ENCODE results near the gene TBC1D5.
"Not testable (repeated sequence)": the region's sequence is repeated elsewhere in the genome, so short reads cannot be mapped to it uniquely, and the experiment has no call there.

Gene TBC1D5

GRCh38 chr3:17133632-17134545 lies 608.5 kb downstream of the TBC1D5 start:
- Histone ChIP-seq H3K4me3 (ENCODE audit: low read length) (no peak overlapping the region), H3K27ac (ENCODE audit: low read length) (no peak overlapping the region), H3K9me3 (ENCODE audit: control insufficient read depth, insufficient read depth, low read length) (no peaks in the 10 kb centered on the region), H3K27me3 (ENCODE audit: control insufficient read depth, insufficient read depth, low read length) (no peaks in the 10 kb centered on the region), H3K36me3 (ENCODE audit: control insufficient read depth, insufficient read depth, low read length) (no peaks in the 10 kb centered on the region), H3K4me1 (ENCODE audit: control insufficient read depth, insufficient read depth, low read length) (no peaks in the 10 kb centered on the region)
- DNase-seq (ENCODE audit: low read depth, low spot score), result no peak
- no CpG with 5 or more reads among the region's 19 CpGs for WGBS (ENCODE audit: insufficient coverage, insufficient read length)

DNA sequence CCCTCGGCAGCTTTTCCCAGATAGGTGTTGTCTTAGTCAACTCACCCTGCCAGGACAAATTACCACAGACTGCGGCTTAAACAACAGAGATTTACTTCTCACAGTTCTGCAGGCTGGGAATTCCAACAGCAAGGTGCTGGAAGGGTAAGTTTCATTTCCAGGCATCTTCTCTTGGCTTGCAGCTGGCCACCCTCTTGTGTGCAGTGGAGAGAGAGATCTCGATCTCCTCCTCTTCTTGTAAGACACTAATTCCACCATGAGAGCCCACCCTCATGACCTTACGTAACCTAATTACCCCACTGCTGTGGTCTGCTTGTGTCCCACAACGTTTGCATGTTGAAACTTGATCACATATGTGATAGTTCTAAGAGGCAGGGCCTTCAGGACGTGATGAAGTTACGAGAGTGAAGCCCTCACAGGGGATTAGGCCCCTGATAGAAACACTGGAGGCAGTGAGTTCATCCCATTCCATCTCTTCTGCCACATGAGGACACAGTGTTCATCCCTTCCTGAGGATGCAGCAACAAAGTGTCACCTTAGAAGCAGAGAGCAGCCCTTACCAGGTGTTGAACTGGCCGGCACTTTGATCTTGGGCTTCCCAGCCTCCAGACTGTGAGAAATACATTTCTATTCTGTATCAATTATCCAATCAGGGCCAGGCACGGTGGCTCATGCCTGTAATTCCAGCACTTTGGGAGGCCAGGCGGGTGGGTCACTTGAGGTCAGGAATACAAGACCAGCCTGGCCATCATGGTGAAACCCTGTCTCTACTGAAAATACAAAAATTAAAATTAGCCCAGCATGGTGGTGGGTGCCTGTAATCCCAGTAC lies 609.9 kb downstream of the TBC1D5 start:
- no peaks in the 10 kb centered on the region for H3K27me3 ChIP-seq (ENCODE audit: control insufficient read depth, insufficient read depth, low read length)
- no peaks in the 10 kb centered on the region for H3K36me3 ChIP-seq (ENCODE audit: control insufficient read depth, insufficient read depth, low read length)
- no peak for DNase-seq (ENCODE audit: low read depth, low spot score)
- no peaks in the 10 kb centered on the region for H3K4me1 ChIP-seq (ENCODE audit: control insufficient read depth, insufficient read depth, low read length)
- H3K9me3 ChIP-seq (ENCODE audit: control insufficient read depth, insufficient read depth, low read length), result no peaks in the 10 kb centered on the region
- H3K27ac ChIP-seq (ENCODE audit: low read length), result no peak overlapping the region
- no peak overlapping the region for H3K4me3 ChIP-seq (ENCODE audit: low read length)
- no CpG with 5 or more reads among the region's 10 CpGs for WGBS (ENCODE audit: insufficient coverage, insufficient read length)

GRCh38 chr3:17130956-17131355 lies 611.5 kb downstream of the TBC1D5 start:
- H3K4me3 ChIP-seq (ENCODE audit: low read length), result no peak overlapping the region
- no peaks in the 10 kb centered on the region for H3K27me3 ChIP-seq (ENCODE audit: control insufficient read depth, insufficient read depth, low read length)
- no CpG with 5 or more reads among the region's 3 CpGs for WGBS (ENCODE audit: insufficient coverage, insufficient read length)
- DNase-seq (ENCODE audit: low read depth, low spot score), result no peak
- H3K4me1 ChIP-seq (ENCODE audit: control insufficient read depth, insufficient read depth, low read length), result no peaks in the 10 kb centered on the region
- no peak overlapping the region for H3K27ac ChIP-seq (ENCODE audit: low read length)
- no peaks in the 10 kb centered on the region for H3K36me3 ChIP-seq (ENCODE audit: control insufficient read depth, insufficient read depth, low read length)
- H3K9me3 ChIP-seq (ENCODE audit: control insufficient read depth, insufficient read depth, low read length), result no peaks in the 10 kb centered on the region

DNA sequence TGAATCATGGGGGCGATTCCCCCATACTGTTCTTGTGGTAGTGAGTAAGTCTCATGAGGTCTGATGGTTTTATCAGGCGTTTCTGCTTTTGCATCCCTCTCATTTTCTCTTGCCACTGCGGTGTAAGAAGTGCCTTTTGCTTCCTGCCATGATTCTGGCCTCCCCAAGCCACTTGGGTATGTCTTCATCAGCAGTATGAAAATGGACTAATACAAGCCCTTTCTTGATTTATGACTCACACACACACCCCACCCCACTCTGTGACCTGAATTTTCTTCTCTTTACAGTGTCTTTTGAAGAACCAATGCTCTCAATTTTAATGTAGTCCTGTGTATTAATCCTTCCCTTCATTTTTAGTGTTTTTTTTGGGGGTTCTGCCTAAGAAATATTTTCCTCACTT lies 612.9 kb downstream of the TBC1D5 start:
- no peaks in the 10 kb centered on the region for H3K9me3 ChIP-seq (ENCODE audit: control insufficient read depth, insufficient read depth, low read length)
- no peaks in the 10 kb centered on the region for H3K4me1 ChIP-seq (ENCODE audit: control insufficient read depth, insufficient read depth, low read length)
- no peaks in the 10 kb centered on the region for H3K36me3 ChIP-seq (ENCODE audit: control insufficient read depth, insufficient read depth, low read length)
- H3K27ac ChIP-seq (ENCODE audit: low read length), result no peak overlapping the region
- H3K4me3 ChIP-seq (ENCODE audit: low read length), result no peak overlapping the region
- no CpG with 5 or more reads among the region's 3 CpGs for WGBS (ENCODE audit: insufficient coverage, insufficient read length)
- DNase-seq (ENCODE audit: low read depth, low spot score), result no peak
- no peaks in the 10 kb centered on the region for H3K27me3 ChIP-seq (ENCODE audit: control insufficient read depth, insufficient read depth, low read length)

DNA sequence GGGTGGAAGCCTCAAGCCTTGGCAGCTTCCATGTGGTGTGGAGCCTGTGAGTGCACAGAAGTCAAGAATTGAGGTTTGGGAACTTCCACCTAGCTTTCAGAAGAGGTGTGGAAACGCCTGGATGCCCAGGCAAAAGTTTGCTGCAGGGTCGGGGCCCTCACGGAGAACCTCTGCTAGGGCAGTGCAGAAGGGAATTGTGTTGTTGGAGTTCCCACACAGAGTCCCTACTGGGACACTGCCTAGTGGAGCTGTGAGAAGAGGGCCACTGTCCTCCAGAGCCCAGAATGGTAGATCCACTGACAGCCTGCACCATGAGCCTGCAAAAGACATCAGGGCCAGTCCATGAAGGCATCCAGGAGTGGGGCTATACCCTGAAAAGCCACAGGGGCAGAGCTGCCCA lies 613.8 kb downstream of the TBC1D5 start:
- not testable (repeated sequence) for H3K4me1 ChIP-seq (ENCODE audit: control insufficient read depth, insufficient read depth, low read length); H3K36me3 ChIP-seq (ENCODE audit: control insufficient read depth, insufficient read depth, low read length); H3K27me3 ChIP-seq (ENCODE audit: control insufficient read depth, insufficient read depth, low read length); H3K4me3 ChIP-seq (ENCODE audit: low read length); H3K27ac ChIP-seq (ENCODE audit: low read length); H3K9me3 ChIP-seq (ENCODE audit: control insufficient read depth, insufficient read depth, low read length); DNase-seq (ENCODE audit: low read depth, low spot score)
- no CpG with 5 or more reads among the region's 3 CpGs for WGBS (ENCODE audit: insufficient coverage, insufficient read length)

- Histone ChIP-seq H3K36me3 (ENCODE audit: control insufficient read depth, insufficient read depth, low read length) (no peaks in the 10 kb centered on the region), H3K4me3 (ENCODE audit: low read length) (no peak overlapping the region), H3K27me3 (ENCODE audit: control insufficient read depth, insufficient read depth, low read length) (no peaks in the 10 kb centered on the region), H3K9me3 (ENCODE audit: control insufficient read depth, insufficient read depth, low read length) (no peaks in the 10 kb centered on the region), H3K27ac (ENCODE audit: low read length) (no peak overlapping the region), H3K4me1 (ENCODE audit: control insufficient read depth, insufficient read depth, low read length) (no peaks in the 10 kb centered on the region)
- no CpG with 5 or more reads among the region's 2 CpGs for WGBS (ENCODE audit: insufficient coverage, insufficient read length)
- DNase-seq (ENCODE audit: low read depth, low spot score), result no peak
Observed at GRCh38 chr3:17125738-17126442, 616.5 kb downstream of the TBC1D5 start.

GRCh38 chr3:17122758-17123157 lies 619.7 kb downstream of the TBC1D5 start:
- WGBS (ENCODE audit: insufficient coverage, insufficient read length), result no CpG with 5 or more reads among the region's 3 CpGs
- H3K4me1 ChIP-seq (ENCODE audit: control insufficient read depth, insufficient read depth, low read length), result no peaks in the 10 kb centered on the region
- no peak overlapping the region for H3K27ac ChIP-seq (ENCODE audit: low read length)
- H3K27me3 ChIP-seq (ENCODE audit: control insufficient read depth, insufficient read depth, low read length), result no peaks in the 10 kb centered on the region
- DNase-seq (ENCODE audit: low read depth, low spot score), result no peak
- no peaks in the 10 kb centered on the region for H3K9me3 ChIP-seq (ENCODE audit: control insufficient read depth, insufficient read depth, low read length)
- H3K36me3 ChIP-seq (ENCODE audit: control insufficient read depth, insufficient read depth, low read length), result no peaks in the 10 kb centered on the region
- H3K4me3 ChIP-seq (ENCODE audit: low read length), result no peak overlapping the region

DNA sequence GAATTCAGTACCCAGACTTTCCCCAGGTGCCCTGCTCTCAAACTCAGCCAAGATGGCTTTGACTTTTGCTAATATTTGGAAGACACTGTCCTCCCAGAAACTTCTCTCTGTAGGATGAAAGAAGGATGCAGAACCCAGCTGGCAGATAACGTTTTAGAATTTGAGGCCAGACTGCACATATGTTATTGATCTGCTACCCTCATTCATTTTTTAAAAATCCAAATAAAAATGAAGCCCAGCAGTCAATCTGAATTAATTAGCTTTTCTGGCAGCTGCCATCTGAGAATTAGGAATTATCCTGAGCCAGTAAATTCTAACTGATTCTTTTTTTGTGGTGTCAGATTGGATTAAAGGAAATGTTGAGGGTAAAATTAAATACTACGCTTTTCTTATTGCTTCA lies 621.1 kb downstream of the TBC1D5 start:
- no peaks in the 10 kb centered on the region for H3K4me1 ChIP-seq (ENCODE audit: control insufficient read depth, insufficient read depth, low read length)
- no peaks in the 10 kb centered on the region for H3K27me3 ChIP-seq (ENCODE audit: control insufficient read depth, insufficient read depth, low read length)
- H3K27ac ChIP-seq (ENCODE audit: low read length), result no peak overlapping the region
- no peak overlapping the region for H3K4me3 ChIP-seq (ENCODE audit: low read length)
- no peaks in the 10 kb centered on the region for H3K9me3 ChIP-seq (ENCODE audit: control insufficient read depth, insufficient read depth, low read length)
- DNase-seq (ENCODE audit: low read depth, low spot score), result no peak
- H3K36me3 ChIP-seq (ENCODE audit: control insufficient read depth, insufficient read depth, low read length), result no peaks in the 10 kb centered on the region
- no CpG with 5 or more reads among the region's 2 CpGs for WGBS (ENCODE audit: insufficient coverage, insufficient read length)

DNA sequence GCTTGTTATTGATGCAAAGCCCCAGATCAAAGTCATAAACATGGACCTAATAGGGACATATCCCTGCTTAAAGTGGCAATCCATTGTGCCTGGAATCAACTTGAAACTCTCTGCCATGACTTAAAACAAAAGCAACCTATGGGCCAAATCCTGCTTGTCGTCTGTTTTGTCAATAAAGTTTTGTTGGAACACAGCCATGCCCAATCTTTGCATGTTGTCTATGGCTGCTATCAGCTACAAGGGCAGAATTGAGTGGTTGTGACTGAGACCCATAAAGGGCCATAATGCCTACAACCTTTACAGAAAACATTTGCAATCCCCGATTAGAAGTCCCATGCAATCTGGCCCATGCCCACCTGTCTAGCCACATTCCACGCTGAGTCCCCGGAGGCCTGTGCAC lies 622.3 kb downstream of the TBC1D5 start:
- no CpG with 5 or more reads among the region's 4 CpGs for WGBS (ENCODE audit: insufficient coverage, insufficient read length)
- no peaks in the 10 kb centered on the region for H3K4me1 ChIP-seq (ENCODE audit: control insufficient read depth, insufficient read depth, low read length)

More for the DNA sequence above, 622.3 kb downstream of the TBC1D5 start:
- DNase-seq (ENCODE audit: low read depth, low spot score), result no peak
- H3K27me3 ChIP-seq (ENCODE audit: control insufficient read depth, insufficient read depth, low read length), result no peaks in the 10 kb centered on the region
- H3K4me3 ChIP-seq (ENCODE audit: low read length), result no peak overlapping the region
- no peak overlapping the region for H3K27ac ChIP-seq (ENCODE audit: low read length)
- H3K9me3 ChIP-seq (ENCODE audit: control insufficient read depth, insufficient read depth, low read length), result no peaks in the 10 kb centered on the region
- no peaks in the 10 kb centered on the region for H3K36me3 ChIP-seq (ENCODE audit: control insufficient read depth, insufficient read depth, low read length)

All from iPS DF 6.9 (cell line).